ENCODE measurements around the gene RPS15.
"Not testable (repeated sequence)": the region's sequence is repeated elsewhere in the genome, so short reads cannot be mapped to it uniquely, and the experiment has no call there.

The RPS15 gene

DNA sequence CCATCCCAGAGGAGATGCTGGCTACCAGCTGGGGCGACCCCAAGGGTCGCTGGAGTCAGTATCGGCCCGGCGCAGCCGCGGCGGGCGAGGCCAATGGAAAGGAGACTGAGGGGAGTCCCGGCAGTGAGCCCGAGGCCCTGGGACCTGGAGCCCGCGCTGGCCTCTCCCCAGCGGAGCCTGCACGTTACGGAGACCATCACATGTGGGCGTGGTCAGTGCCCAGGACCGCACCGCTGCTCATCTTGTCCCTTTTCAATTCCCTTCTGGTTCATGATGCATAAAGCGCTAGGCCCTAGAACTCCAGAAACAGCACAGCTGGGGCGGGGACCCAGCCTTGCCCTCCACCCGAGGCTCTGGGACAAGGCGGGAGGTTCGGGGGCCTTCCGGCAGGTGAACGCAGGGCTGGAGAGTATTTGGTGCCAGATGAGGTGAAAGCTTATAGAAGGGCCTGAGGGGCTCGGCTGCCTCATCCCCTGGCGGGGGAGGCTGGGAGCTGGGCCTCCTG lies 32.9 kb downstream of the RPS15 start:
- FAIRE-seq (peak; percentile 13), DNase-seq (ENCODE audit: insufficient read length, low spot score) (no peak)
- no peak for TF ChIP-seq SPI1 (IDR thresholded peaks at IDR 0.05; ENCODE audit: low read depth, low read length)
- no peak for TF ChIP-seq POLR2A (IDR thresholded peaks at IDR 0.05; ENCODE audit: low read depth, low read length)
- TF ChIP-seq POU2F2 (IDR thresholded peaks at IDR 0.05; ENCODE audit: low read depth, low read length), result no peak
- TF ChIP-seq TAF1 (IDR thresholded peaks at IDR 0.05; ENCODE audit: low read depth, low read length), result no peak
- TF ChIP-seq POLR2AphosphoS5 (IDR thresholded peaks at IDR 0.05; ENCODE audit: low read depth, low read length), result no peak
- no peak for TF ChIP-seq PAX5 (IDR thresholded peaks at IDR 0.05; ENCODE audit: insufficient read depth, low read length, severe bottlenecking)

DNA sequence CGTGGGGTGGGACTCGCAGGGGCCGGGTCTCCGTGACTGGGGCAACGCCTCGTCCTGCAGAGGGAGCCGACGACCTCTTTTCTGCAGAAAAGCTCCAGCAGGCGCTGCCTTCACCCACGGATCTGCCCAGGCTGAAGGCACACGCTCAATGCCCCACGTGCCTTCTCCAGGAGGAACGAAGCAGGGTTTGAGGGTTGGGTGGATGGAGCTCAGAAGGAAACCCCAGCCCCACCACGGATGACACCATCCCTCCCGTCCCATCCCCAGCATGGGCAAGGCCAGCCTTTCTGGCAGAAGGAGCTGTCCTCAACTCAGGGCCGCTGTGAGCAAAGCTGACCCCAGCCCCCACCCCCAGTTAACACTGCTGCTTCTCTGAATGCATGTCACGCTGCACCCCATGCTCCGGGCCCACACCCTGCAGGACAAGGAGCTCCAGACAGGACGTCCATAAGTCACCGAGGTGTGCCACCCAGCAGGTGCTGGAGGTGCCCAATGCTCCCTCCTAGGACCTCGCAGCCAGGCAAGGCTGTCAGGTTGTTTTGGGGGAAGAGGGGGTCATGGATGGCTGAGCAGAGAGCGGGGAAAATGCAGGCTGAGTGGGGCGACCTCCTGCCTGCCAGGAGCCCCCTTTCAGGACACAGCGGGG lies 33.4 kb downstream of the RPS15 start:
- FAIRE-seq (no peak), DNase-seq (ENCODE audit: insufficient read length, low spot score) (no peak)
- no peak for TF ChIP-seq SPI1 (IDR thresholded peaks at IDR 0.05; ENCODE audit: low read depth, low read length)
- TF ChIP-seq TAF1 (IDR thresholded peaks at IDR 0.05; ENCODE audit: low read depth, low read length), result no peak
- TF ChIP-seq PAX5 (IDR thresholded peaks at IDR 0.05; ENCODE audit: insufficient read depth, low read length, severe bottlenecking), result no peak
- no peak for TF ChIP-seq POU2F2 (IDR thresholded peaks at IDR 0.05; ENCODE audit: low read depth, low read length)
- no peak for TF ChIP-seq POLR2A (IDR thresholded peaks at IDR 0.05; ENCODE audit: low read depth, low read length)
- no peak for TF ChIP-seq POLR2AphosphoS5 (IDR thresholded peaks at IDR 0.05; ENCODE audit: low read depth, low read length)

DNA sequence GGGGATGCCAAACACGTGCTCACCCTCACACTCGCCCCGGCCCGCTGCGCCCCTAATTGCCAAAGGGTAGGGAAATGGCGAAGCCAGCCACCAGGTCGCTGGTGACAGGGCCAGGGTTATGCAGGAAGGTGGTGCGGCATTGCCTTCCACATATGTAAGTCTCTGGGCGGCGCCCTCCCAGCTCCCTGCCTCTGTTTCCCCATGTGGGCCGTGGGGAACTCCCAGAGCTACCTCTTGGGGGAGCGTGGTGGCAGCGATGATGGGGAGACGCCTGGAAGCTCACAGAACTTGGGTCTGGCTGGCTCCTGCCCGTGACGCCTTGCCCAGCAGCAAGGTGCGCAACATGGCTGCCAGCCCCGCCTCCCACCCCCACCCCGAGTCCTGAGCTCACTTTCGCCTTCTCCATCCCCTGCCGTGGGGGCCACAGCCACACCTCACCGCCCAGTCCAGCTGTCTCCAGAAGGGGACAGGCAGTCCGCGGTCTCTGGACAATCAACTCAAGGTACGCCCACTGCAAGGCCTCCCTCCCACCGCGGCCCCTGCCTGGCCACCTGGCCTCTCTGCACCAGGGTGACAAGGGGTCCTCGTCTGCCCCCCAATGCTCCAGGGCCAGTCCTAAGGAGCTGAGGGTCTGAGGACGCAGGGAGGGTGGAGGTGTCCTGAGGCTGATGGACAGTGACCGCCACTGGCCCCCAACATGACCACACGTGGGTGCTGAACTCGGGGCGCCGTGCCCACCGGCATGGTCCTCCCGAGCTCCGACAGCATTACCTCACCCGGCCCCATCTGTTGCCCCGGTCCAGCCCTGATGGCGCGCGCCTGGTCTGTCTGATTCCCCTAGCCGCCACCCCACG lies 34.3 kb downstream of the RPS15 start:
- TF ChIP-seq SPI1 (IDR thresholded peaks at IDR 0.05; ENCODE audit: low read depth, low read length) (no peak), POLR2AphosphoS5 (IDR thresholded peaks at IDR 0.05; ENCODE audit: low read depth, low read length) (no peak), PAX5 (IDR thresholded peaks at IDR 0.05; ENCODE audit: insufficient read depth, low read length, severe bottlenecking) (no peak), POU2F2 (IDR thresholded peaks at IDR 0.05; ENCODE audit: low read depth, low read length) (no peak), POLR2A (IDR thresholded peaks at IDR 0.05; ENCODE audit: low read depth, low read length) (no peak), TAF1 (IDR thresholded peaks at IDR 0.05; ENCODE audit: low read depth, low read length) (no peak)
- FAIRE-seq, result no peak
- DNase-seq (ENCODE audit: insufficient read length, low spot score), result no peak

DNA sequence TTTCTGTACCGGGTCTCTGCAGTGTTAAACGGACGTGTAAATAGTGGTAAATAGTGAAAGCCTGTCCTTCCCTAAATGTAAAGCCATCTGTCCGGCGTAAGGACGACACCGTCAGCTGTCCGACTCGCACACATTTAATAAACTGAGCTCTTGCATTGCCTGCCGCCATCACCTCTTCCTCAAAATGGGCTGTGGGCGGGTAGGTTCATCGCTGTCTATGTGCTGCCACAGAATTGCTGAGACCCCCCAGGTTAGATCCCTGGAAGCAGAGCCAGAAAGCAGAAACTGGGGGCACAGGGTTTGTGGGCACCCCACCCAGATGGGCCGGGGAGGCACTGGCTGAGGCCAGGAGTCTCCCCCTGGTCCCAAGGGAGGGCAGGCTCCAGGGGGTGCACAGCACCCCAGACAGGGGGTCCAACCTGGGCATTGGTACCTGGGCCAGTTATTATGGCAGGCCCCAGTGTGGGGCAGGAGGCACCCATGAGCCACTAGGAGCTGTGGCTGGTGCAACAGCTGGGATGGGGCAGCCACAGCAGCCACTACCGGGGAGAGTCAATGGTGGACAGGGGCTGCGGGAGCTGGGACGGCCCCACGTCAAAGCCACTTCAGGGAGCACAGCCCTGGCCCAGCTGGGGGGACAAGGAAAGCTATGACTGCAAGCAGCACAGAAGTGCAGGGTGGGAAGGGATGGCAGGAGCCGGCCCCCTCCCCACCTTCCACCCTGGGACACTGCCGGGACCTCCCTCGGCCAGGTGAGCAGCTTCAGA lies 35.1 kb downstream of the RPS15 start:
- no peak for FAIRE-seq

DNA sequence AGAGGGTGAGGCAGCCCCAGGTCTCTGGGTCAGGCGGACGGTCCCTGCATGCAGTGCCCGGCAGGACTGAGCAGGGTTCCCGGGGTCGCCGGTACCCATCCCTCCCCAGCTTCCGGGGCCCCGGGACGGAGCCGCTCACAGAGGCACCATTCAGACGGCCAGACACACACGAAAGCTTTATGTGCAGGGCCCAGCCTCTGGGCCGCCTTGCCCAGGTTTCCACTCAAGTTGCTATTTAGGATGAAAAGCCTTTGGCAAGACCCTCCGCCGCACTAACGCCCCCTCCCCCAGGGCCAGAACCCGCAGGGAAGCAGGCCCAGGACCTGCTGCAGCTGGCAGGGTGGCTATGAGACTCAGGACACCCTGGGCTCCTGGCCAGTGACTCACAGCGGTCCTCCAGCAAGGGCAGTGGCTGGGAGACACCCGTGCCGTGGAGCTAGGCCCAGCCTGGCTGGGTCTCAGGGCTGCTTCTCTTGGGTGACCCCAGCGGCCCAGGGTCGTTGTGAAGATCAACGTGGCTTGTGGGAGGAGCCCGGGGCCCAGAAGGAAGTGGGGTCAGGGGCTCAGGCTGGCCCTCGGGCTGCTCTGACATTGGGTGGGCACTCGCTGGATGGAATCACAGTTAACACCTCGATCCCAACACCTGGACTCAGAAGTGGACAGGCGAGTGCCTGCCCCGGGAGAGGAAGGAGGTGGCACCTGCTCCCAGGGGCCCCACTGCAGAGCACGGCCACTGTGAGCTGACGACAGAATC lies 36.0 kb downstream of the RPS15 start:
- FAIRE-seq (no peak), DNase-seq (ENCODE audit: insufficient read length, low spot score) (no peak)
- TF ChIP-seq POLR2A (IDR thresholded peaks at IDR 0.05; ENCODE audit: low read depth, low read length), result no peak
- TF ChIP-seq POU2F2 (IDR thresholded peaks at IDR 0.05; ENCODE audit: low read depth, low read length), result no peak

More for the DNA sequence above, 35.1 kb downstream of the RPS15 start:
- TF ChIP-seq POLR2AphosphoS5 (IDR thresholded peaks at IDR 0.05; ENCODE audit: low read depth, low read length) (no peak), PAX5 (IDR thresholded peaks at IDR 0.05; ENCODE audit: insufficient read depth, low read length, severe bottlenecking) (no peak), POU2F2 (IDR thresholded peaks at IDR 0.05; ENCODE audit: low read depth, low read length) (no peak), TAF1 (IDR thresholded peaks at IDR 0.05; ENCODE audit: low read depth, low read length) (no peak), POLR2A (IDR thresholded peaks at IDR 0.05; ENCODE audit: low read depth, low read length) (no peak), SPI1 (IDR thresholded peaks at IDR 0.05; ENCODE audit: low read depth, low read length) (no peak)
- no peak for DNase-seq (ENCODE audit: insufficient read length, low spot score)

DNA sequence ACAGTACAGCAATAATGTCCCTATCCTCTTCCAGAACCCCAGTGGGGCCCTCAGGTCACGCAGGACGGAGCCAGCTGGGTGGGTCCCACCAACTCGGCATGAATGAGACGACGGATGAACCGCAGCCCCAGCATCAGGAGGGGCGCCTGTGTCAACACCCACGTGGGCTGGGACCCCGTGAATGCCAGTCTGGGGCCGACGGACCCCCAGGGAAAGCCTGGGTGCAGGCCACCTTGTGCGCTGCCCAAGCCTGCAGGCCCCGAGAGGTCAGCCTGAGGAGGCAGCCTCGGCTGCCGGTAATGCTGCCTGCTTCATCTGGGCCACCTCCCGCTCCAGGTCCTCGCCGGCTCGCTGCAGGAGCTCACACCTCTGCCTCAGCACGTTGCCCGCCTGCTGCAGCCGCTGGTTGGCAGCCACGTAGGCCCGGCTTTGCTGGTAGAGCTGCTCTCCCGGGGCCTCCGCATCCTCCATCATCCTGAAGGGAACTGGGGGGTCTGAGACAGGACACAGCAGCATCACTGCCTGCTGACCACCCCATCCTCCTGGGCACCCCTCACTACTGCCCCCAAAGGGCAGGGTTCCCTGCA lies 36.7 kb downstream of the RPS15 start:
- FAIRE-seq (no peak), DNase-seq (ENCODE audit: insufficient read length, low spot score) (no peak)
- TF ChIP-seq TAF1 (IDR thresholded peaks at IDR 0.05; ENCODE audit: low read depth, low read length) (no peak), PAX5 (IDR thresholded peaks at IDR 0.05; ENCODE audit: insufficient read depth, low read length, severe bottlenecking) (no peak), POLR2A (IDR thresholded peaks at IDR 0.05; ENCODE audit: low read depth, low read length) (no peak), SPI1 (IDR thresholded peaks at IDR 0.05; ENCODE audit: low read depth, low read length) (no peak), POU2F2 (IDR thresholded peaks at IDR 0.05; ENCODE audit: low read depth, low read length) (no peak), POLR2AphosphoS5 (IDR thresholded peaks at IDR 0.05; ENCODE audit: low read depth, low read length) (no peak)

DNA sequence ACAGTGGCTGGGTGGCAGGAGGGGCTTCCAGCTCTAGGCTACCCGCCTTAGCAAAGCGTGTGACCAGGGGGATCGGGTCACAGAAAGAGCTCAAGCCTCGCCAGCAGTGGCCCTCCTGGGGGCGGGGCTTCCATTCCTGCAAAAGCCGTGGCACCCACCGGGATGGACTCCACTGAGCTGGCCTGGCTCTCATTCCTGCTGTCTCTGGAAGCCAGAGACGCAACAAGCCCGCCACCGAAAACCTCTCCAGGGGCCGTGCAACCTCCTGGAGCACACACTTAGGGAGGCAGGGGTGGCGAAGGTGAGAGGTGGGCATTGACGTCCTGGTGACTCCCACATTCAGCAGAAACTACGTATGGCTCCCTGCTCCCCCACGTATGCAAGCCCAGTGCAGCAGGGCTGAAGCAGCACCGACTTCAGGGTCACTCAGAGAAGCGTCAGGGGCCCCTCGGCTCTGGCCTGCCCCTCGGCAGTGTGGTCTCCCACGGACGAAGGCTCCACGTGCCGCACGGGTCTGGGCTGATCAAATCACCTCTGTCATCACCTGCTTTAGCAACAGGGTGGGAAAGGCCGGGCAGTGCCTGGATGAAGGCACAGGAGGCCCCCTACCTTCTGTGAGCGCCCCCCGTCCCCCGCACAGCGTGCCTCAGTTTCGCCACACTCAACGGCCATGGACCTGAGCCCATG lies 37.7 kb downstream of the RPS15 start:
- FAIRE-seq (no peak), DNase-seq (ENCODE audit: insufficient read length, low spot score) (no peak)
- TF ChIP-seq PAX5 (IDR thresholded peaks at IDR 0.05; ENCODE audit: insufficient read depth, low read length, severe bottlenecking), result no peak
- TF ChIP-seq TAF1 (IDR thresholded peaks at IDR 0.05; ENCODE audit: low read depth, low read length), result no peak
- no peak for TF ChIP-seq POU2F2 (IDR thresholded peaks at IDR 0.05; ENCODE audit: low read depth, low read length)
- no peak for TF ChIP-seq POLR2AphosphoS5 (IDR thresholded peaks at IDR 0.05; ENCODE audit: low read depth, low read length)
- TF ChIP-seq SPI1 (IDR thresholded peaks at IDR 0.05; ENCODE audit: low read depth, low read length), result no peak
- no peak for TF ChIP-seq POLR2A (IDR thresholded peaks at IDR 0.05; ENCODE audit: low read depth, low read length)

DNA sequence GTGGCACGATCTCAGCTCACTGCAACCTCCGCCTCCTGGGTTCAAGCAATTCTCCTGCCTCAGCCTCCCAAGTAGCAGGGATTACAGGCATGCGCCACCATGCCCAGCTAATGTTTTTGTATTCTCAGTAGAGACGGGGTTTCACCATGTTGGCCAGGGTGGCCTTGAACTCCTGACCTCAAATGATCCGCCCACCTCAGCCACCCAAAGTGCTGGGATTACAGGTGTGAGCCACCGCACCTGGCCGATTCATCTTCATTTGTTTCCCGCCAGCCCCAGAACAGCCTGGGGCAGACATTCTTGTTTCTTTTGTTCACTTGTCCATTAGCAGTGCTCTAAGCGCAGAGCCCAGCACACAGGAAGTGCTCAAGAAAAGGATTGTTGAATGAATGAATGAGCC lies 38.9 kb downstream of the RPS15 start:
- not testable (repeated sequence) for FAIRE-seq; DNase-seq (ENCODE audit: insufficient read length, low spot score)

All from GM12891 (cell line).